ENCODE measurements around the gene PLCE1.
"Not testable (repeated sequence)": the region's sequence is repeated elsewhere in the genome, so short reads cannot be mapped to it uniquely, and the experiment has no call there.

PLCE1 gene

GRCh38 chr10:93993782-93994437 lies at the start of gene PLCE1:
PLCE1 (plus strand) TSS chr10:93993931; CDS start chr10:94031047, 37,116 bp downstream.
- peak; percentile 2 for DNase-seq

- no peak for DNase-seq
Observed at GRCh38 chr10:93945819-93946218, 47.9 kb upstream of the PLCE1 start.

GRCh38 chr10:93947055-93947454 lies 46.7 kb upstream of the PLCE1 start:
- no peak for DNase-seq

DNA sequence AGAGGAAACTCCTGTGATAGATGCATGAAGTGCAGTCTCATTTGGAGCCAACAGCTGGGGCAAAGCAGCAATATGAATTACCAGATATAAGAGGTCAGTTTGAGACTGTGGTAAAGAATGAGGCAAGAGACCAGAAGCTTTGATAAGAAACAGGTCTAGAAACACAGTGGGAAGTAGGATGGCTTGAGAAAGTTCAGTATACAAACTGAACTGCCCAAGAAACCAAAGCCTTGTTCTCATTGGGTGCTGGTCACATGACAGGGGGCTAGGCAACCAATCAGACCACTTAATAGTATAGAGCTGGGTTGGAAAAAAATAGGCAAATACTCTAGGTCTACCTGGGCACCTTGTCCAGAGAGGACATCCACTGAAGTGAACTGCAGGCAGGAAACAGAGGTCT lies 46.2 kb upstream of the PLCE1 start:
- no peak for DNase-seq

DNA sequence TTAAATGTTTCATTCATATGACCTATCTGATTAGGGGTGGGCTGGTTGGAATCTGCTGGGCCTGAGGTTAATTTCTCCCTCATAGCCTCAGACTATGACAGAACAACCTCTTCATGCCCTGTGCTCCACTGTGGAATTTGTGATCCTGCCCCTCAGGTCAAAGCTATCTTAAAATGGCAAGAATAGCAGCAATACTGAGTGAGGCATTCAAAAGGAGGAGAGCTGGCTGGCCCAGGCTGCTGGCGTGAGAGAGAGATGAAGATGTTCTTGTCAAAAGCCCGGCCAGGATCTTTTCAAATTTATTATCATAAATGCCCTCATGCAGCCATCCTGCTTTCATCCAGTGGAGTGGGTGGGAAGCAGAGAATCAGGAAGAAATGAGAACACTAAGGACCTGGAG lies 41.8 kb upstream of the PLCE1 start:
- DNase-seq = no peak

DNA sequence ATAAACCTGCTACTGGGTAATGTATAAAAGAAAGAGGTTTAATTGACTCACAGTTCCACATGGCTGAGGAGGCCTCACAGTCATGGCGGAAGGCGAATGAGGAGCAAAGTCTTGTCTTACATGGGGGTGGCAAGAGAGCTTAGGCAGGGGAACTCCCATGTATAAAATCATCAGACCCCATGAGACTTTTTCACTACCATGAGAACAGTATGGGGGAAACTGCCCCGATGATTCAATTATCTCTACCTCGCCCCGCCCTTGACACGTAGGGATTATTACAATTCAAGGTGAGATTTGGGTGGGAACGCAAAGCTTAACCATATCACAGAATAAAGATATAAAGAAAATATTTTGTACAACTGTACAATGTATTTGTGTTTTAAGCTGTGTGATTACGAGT lies 39.4 kb upstream of the PLCE1 start:
- DNase-seq = no peak

DNA sequence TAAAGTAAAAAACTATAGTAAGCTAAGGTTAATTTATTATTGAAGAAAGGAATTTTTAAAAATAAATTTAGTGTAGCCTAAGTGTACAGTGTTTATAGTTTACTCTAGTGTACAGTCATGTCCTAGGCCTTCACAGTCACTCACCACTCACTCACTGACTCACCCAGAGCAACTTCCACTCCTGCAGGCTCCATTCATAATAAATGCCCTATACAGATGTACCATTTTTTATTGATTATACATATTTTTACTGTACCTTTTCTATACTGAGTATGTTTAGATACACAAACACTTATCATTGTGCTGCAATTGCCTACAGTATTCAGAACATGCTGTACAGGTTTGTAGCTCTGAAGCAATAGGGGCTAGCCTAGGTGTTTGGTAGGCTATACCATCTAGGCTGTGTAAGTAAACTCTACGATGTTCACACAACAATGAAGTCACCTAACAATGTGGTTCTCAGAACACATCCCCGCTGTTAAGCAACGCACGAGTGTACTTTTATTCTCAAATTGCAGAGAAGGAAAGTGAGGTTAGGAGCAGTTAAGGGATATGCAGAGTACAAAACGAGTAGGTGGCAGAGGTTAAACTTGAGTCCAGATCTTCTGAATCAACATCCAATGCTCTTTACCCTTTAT lies 38.9 kb upstream of the PLCE1 start:
- DNase-seq = no peak

DNA sequence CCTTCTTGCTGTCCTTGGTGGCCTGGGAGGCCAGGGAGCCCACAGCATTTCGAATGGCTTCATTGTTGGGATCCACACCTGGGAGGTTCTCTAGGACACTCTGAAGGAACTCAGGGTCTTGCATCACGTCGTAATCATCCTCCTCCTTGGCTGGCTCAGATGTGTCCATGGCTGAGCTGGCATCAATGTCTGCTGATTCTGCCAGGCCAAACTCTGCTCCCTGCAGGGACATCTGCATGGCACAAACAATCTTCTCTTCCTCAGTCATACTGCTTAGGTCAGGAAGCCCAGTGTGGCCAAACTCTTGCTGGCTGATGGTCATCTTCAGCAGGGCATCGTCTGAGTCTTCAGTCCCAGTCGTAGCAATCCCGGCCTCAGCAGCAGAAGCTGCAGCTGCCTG lies 34.9 kb upstream of the PLCE1 start:
- no peak for DNase-seq

DNA sequence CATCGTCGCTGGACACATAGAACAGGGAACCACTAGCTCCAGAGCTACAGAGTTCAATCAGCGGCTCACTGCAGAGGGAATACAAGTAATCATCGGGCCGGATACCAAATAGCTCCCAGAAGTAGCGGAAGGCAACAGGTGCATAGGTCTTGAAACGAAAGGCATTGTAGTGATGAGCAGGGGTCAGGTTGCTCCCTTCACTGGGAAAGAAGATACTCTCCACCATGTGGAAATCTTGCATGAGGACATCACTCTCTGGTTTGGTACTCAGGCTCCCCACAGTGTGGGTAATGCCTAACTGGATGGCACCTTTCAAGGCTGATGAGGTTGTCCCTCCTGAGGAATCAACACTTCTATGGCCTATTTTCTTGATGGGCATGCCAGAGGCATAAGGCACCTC lies 32.7 kb upstream of the PLCE1 start:
- not testable (repeated sequence) for DNase-seq

DNA sequence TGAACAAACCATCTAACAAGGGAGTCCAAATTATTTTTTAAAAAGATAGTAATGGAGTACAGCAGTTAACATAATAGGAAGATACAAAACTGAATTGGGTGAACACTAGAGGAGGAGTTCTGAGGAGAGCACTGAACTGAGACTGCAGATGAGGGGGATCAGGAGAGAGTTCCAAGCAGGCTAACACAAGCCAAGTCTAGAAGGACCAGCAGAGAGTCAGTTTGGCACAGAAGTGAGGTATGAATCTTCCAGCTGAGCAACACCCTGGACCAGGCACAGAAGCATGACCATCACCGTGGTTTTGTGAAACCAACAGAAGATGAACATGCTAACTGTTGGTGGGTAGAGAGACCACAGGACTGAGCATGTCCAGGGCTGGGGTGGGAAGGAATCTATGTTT lies 30.8 kb upstream of the PLCE1 start:
- no peak for DNase-seq

DNA sequence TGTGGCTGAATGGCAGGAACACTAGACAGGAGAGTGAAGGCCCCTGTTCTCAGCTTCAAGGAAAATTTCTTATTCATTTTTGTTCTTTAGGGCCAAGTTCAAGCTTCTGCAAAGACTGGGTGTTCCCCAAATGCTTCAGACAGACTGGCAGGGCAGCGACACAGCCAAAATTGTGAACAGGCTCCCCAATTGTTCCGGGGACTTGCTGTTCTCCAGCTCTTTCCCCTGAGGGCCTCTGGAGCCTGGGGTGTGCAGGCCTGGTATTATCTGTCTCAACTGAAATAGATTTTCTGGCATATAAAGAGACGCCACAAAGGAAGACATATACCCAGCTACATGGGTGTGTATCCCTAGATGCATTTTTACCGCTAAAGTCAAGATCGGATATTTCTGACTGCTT lies 30.3 kb upstream of the PLCE1 start:
- no peak for DNase-seq

- DNase-seq = no peak
Observed at GRCh38 chr10:93965911-93966310, 27.8 kb upstream of the PLCE1 start.

GRCh38 chr10:93967756-93968155 lies 26.0 kb upstream of the PLCE1 start:
- DNase-seq = no peak

DNA sequence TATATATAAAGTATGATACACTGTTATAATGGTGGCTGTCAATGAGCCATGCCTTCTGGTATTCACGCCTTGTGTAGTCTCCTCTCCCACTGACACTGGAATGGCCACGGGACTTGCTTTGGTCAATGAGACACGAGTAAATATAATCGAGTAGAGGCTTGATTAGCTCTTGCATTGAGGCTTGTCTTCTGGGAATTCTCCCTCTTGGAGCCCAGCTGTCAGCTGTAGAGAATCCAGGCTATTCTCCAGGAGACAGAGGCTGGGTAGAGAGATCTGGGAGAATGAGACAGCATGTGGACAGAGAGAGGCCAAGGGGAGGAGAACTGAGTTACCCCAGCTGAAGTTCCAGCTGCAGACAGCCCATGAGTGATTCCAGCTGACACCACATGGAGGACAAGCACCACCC lies 25.2 kb upstream of the PLCE1 start:
- no peak for DNase-seq

DNA sequence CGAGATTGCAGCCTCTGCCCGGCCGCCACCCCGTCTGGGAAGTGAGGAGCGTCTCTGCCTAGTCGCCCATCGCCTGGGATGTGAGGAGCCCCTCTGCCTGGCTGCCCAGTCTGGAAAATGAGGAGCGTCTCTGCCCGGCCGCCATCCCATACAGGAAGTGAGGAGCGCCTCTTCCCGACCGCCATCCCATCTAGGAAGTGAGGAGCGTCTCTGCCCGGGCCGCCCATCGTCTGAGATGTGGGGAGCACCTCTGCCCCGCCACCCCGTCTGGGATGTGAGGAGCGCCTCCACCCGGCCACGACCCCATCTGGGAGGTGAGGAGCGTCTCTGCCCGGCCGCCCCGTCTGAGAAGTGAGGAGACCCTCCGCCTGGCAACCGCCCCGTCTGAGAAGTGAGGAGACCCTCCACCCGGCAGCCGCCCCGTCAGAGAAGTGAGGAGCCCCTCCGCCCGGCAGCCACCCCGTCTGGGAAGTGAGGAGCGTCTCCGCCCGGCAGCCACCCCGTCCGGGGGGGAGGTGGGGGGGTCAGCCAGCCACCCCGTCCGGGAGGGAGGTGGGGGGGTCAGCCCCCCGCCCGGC lies 23.2 kb upstream of the PLCE1 start:
- DNase-seq = not testable (repeated sequence)

GRCh38 chr10:93973748-93974445 lies 19.8 kb upstream of the PLCE1 start:
- DNase-seq = no peak

DNA sequence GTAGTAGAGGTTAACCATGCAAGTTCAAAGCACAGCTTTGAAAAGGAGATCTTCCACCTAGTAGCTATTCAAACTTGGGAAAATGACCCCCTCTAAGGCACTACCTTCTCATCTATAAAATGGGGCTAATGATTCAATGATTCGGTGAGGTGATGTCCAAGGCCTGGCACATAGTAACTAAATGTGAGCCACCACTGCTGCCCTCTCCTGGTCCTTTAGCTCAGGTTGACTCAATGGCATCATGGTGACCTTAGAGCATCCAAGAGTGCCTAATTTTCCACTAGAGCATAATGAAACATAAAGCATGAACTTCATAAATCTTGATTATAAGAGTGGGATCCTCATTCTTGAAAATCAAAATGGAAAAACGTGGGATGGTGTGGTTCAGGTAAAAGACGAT lies 16.3 kb upstream of the PLCE1 start:
- no peak for DNase-seq

GRCh38 chr10:93980486-93980885 lies 13.2 kb upstream of the PLCE1 start:
- DNase-seq = no peak

DNA sequence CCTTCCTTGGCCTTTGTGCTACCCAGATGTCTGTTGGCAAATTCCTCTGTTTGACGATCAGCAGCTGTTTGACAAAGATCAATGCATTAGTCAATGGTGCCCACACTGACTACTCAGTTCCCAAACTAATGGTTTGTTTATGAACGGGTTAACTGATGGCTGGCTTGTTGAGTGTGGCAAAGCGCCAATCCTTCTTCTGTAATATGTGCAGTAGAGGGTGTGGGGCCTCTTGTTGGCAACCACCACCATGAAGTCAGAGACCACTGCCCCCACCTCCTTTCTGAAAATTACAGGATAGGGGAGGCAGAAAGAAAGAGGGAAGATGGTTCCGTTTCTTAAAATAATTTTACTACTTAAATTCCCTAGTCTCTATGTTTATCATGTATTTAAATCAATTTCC lies 2.6 kb upstream of the PLCE1 start:
- no peak for DNase-seq

DNA sequence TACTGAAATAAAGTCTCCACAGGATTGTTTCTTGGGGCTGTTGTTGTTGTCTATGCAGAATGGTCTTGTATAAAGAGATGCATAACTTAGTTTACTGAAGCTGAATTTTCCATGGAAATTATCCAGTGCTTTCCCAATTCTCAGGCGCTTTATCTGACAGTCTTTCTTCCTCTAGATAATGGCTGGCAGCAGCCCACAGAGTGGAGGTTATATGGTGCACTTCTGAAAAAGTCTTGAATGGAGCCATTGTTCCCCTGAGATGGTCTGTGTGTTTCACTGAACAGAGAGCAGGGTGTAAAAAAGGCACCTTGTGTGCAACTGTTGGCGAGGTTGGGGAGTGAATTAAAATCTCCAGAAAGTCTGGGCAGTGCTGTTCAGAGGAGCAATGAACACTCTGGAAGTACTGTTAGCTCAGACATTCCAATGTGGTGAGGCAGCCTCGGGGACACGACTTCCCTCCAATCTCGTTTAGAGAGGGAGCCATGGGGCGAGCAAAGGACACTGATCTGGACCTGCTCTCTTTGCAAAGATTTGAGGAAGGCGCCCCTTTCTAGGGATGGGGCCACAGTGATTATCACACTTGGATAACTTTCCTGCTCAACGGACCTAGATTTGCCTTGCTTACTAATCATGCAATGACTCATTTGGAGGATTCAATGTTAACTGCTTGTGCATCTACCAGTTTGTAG lies 2.0 kb upstream of the PLCE1 start:
- no peak for DNase-seq

DNA sequence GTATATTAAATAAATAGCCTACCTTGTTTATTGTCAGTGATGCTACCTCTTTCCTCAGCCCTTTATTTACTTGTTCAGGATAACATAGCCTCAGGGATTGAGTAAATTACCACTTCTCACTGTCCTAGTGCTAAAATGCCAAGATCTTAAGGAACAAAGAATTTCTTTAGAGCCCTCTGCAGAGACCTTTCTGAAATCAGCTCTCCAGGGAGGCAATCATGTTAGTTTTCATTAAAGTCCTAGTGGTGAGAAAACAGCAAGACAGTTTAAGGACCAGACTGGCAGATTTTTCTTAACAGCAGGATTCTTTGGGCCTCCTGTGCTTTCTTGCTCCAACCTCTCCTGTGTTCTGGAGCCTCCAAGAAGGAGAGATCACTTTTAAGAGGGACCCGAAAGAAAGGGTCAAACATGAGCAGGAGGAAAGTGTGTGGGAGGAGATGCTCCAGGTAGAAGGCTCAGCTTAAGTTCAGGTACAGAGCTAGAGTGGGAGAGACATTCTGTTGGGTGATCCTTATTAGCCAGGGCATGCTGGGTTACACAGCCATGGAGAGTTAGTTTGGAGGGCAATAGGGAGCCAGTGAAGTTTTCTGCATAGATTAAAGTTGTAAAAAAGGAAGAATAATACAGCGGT lies 1.2 kb upstream of the PLCE1 start:
- no peak for DNase-seq

- no peak for DNase-seq
Observed at GRCh38 chr10:93993414-93993781, 333 bp upstream of the PLCE1 start.

GRCh38 chr10:93994438-93994801 lies 689 bp downstream of the PLCE1 start:
- DNase-seq = no peak

All from activated CD4-positive, alpha-beta T cell treated with anti-CD3 and anti-CD28 coated beads, Interleukin-2, Interleukin-6, amounts not matched to agents 100 ng/mL and 50 ng/mL, durations not matched to agents 16 hours and 8 hours (primary cell).